HG02763 (cell line): ENCODE data around the gene EFCAB14.
"Not testable (repeated sequence)": the region's sequence is repeated elsewhere in the genome, so short reads cannot be mapped to it uniquely, and the experiment has no call there.

ENCODE experiments used
- ATAC-seq: cut with Tn5 transposase; IDR thresholded peaks from one replicate; pipeline ENCODE4 v1.9.1; 2021; ENCODE audit warnings: mild to moderate bottlenecking, moderate library complexity; ENCODE audit not compliant: unreplicated experiment

The EFCAB14 gene

DNA sequence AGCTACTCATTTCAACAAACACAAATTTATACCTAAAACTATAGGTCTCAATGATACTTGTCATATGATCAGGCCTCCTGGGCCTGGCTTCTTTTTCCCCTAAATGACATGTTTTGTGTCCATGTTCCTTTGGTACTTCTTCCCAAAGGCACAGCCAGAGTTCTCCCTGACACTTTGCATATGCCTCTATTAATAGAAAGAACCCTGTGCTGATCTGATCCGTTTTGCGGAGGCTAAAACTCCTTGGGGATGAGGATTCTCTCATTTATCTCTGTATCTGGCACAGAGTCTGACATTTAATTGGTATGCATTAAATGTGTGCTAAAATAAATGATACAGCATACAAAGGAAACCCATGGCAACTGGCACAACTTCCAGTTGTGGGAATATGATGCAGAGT lies 62.3 kb downstream of the EFCAB14 start:
- ATAC-seq = no peak

- no peak for ATAC-seq
Measured at GRCh38 chr1:46655848-46656247, 63.1 kb downstream of the EFCAB14 start.

DNA sequence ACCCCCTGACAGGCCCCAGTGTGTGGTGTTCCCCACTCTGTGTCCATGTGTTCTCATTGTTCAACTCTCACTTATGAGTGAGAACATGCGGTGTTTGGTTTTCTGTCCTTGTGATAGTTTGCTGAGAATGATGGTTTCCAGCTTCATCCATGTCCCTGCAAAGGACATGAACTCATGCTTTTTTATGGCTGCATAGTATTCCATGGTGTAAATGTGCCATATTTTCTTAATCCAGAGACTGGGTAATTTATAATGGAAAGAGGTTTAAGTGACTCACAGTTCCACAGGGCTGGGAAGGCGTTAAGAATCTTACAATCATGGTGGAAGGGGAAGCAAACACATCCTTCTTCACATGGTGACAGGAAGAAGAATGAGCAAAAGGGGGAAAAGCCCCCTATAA lies 64.2 kb downstream of the EFCAB14 start:
- ATAC-seq = not testable (repeated sequence)

DNA sequence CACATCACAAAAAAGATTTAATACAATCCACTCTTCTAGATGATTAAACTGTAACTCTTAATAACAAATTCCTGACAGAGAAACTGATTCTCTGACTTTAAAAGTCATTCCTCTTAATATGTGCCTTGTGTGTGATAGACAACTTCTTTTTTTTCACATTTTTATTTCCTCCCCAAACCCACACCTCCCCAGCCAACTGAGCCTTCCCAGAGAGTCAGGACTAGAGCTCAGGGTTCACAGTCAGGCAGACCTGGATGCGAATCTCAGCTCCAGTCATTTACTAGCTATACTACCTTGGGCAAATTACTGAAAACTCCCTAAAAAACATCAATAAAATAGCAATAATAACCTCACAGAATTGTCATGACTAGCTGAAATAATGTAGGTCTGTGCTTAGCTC lies 64.9 kb downstream of the EFCAB14 start:
- ATAC-seq = no peak

GRCh38 chr1:46653405-46653958 lies 65.4 kb downstream of the EFCAB14 start:
- no peak for ATAC-seq

GRCh38 chr1:46652321-46653100 lies 66.4 kb downstream of the EFCAB14 start:
- ATAC-seq = no peak

DNA sequence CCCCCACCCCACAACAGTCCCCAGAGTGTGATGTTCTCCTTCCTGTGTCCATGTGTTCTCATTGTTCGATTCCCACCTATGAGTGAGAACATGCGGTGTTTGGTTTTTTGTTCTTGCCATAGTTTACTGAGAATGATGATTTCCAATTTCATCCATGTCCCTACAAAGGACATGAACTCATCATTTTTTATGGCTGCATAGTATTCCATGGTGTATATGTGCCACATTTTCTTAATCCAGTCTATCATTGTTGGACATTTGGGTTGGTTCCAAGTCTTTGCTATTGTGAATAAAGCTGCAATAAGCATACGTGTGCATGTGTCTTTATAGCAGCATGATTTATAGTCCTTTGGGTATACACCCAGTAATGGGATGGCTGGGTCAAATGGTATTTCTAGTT lies 67.8 kb downstream of the EFCAB14 start:
- not testable (repeated sequence) for ATAC-seq

GRCh38 chr1:46650491-46650890 lies 68.4 kb downstream of the EFCAB14 start:
- ATAC-seq = no peak

- ATAC-seq = no peak
Measured at GRCh38 chr1:46649764-46650163, 69.2 kb downstream of the EFCAB14 start.

DNA sequence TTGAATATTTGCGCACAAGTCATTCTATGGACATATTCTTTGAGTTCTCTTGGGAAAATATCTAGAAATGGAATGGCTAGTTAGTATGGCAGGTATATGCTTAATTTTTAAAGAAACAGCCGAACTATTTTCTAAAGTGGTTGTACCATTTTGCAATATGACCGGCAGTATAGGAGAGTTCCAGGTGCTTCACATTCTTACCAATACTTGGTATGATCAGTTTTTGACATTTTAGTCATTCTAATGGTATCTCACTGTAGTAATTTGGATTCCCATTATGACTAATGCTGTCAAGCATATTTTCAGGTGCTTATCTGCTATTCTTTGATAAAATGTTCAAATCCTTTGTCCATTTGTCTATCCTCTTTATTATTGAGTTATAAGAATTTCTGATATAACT lies 71.3 kb downstream of the EFCAB14 start:
- no peak for ATAC-seq

DNA sequence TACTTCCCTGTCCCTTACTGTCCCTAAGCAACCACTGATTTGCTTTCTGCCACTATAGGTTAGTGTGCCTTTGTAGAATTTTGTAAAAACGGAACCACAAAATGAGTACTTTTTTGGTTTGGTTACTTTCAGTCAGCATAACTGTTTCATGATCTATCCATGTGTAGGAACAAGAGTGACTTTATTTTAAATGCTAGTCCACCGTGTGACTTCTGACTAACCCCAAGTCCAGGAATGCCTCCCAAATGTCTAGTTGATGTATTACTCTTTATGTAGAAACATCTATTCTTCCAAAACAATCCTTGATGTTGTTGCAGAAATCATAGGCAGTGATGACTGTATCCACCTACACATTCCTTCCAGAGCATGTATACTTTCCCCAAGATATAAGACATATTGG lies 72.1 kb downstream of the EFCAB14 start:
- ATAC-seq = no peak

- no peak for ATAC-seq
Measured at GRCh38 chr1:46646331-46646730, 72.6 kb downstream of the EFCAB14 start.

DNA sequence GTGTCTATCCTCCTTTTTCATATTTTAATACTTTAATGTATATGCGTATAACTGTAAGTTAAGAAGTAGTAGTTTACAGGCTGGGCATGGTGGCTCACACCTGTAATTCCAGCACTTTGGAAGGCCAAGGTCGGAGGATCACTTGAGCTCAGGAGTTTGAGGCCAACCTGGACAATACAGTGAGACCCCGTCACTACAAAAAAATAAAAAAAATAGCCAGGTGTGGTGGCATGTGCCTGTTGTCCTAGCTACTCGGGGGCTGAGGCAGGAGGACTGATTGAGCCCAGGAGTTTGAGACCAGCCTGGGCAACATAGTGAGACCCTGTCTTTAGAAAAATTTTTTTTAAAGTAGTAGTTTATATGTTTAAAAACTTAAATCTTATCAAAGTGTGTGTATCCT lies 73.1 kb downstream of the EFCAB14 start:
- ATAC-seq = no peak

DNA sequence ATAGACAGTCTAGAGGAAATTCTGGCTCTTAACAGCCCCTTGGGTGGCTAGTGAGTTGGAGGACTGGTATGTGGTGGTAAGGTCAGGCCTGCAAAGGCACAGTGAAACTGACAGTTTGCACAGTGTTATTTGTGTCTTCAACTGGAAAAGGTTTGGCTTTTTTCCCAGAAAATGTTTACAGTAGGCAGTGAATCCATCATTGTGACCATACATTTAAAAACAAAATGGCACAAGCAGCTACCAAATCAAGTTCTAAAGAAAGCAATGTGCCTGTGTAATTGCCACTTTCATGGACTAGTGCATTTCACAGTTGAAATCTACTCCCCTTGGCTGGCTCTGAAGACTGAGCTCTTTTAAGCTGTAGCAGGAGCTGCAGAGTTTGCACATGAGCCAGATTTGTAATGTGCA lies 75.5 kb downstream of the EFCAB14 start:
- no peak for ATAC-seq

DNA sequence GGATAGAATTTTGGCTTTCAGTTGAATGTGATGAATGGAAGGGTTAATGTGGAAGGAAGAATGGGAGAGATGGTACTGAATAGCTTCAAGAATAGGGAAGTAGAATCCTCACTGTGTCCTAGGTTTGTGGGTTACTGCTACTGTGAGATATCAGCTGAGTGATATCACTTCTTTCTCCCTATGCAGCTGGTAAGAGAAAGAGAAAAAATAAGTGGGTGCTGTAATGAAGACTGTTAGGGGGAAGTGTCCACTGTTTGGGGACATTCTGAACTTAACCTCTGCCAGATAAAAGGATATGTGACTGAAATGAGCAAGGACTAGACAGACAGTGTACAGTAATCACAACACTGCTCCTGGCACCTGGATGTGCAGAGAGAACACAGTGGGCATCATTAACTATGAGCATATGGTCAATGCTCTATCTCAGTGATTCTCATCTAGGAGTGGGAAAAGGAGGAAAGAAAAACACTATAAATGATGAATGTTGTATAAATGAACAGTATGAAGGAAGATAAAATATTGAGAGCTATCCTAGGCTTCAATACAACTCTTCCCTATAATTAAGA lies 76.7 kb downstream of the EFCAB14 start:
- ATAC-seq = no peak

GRCh38 chr1:46639547-46639946 lies 79.4 kb downstream of the EFCAB14 start:
- no peak for ATAC-seq

GRCh38 chr1:46638921-46639320 lies 80.0 kb downstream of the EFCAB14 start:
- no peak for ATAC-seq

DNA sequence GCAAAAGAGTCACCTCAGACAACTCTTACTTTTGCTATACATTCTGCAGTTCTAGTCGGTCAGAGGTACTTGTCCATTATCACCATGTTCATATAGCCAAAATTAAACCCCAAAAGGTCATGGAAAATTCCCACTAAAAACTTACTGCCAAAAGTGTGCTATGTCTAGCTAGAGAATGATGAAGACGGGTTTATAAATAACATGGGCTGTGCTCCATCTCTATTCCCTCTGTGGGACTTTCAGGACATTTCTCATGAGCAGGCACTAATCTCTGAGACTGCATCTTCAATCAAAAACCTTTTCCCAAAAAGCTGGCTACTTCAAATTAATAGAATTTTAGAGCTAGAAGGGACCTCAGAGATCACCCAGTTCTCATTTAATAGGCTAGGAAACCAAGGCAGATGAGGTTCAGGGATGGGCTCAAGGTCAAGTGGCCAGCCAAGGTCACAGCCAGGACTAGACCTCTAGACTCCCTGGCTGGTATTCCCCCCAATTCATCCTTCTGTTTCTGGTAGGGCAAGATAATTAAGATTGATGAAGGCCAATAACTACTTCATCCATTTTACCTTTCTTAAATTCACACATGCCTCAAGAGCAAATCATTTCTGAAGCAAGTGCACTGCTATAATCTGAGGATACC lies 81.3 kb downstream of the EFCAB14 start:
- ATAC-seq = no peak

DNA sequence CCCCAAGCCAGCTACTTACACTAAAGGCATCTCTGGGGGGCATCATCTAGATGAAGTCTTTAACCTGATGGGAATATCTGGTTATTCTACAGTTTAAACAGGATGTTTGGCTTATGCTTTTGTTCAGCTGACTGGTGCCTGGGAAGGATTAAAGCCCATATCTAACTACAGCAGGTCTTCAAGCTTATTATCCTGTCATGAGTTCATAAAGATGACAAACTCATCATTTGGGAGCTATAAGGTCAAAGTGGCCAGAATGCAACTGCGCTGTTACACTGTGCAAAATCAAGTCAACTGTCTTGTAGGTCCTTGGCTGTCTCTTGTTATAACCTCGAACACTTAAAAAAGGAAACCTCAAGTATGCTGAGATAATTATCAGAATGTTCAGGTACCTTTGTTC lies 83.7 kb downstream of the EFCAB14 start:
- no peak for ATAC-seq

- no peak for ATAC-seq
Measured at GRCh38 chr1:46630719-46631118, 88.2 kb downstream of the EFCAB14 start.
